ENCODE measurements around the gene OSBPL5. TPM values are rescaled to one million over a fixed set of nuclear protein-coding genes. Genes with fewer than 3 reads are reported as not detected.

Gene OSBPL5
- total RNA-seq, 3 donors from 2014 or later (not counting 1 experiment from before 2014, with no cell fraction given), result 375 to 522 (median 377) TPM

DNA sequence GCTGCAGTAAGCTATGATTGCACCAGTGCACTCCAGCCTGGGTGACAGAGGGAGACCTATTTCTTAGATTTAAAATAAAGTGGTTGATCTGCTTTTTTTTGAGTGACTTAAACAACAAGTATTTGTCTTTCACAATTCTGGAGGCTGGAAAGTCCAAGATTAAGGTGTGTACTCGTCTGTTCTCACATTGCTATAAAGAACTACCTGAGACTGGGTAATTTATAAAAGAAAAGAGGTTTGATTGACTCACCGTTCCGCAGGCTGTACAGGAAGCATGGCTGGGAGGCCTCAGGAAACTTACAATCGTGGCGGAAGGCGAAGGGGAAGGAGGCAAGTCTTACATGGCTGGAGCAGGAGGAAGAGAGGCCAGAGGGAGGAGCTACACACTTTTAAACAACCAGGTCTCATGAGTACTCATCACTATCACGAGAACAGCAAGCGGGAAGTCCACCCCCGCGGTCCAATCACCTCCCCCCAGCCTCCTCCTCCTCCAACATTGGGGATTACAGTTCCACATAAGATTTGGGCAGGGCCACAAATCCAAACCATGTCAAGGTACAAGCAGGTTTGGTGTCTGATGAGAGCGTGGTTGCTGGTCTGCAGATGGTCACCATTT, 19.7 kb upstream of the OSBPL5 start:
- H3K4me3 ChIP-seq (ENCODE audit: low read length), result no peak overlapping the region
- ATAC-seq (no peak), DNase-seq (no peak)
- WGBS (ENCODE audit: insufficient coverage), result 67% methylated on average over 11 of the region's 11 CpGs
- H3K4me1 ChIP-seq (ENCODE audit: control insufficient read depth, insufficient read depth, low read length), result no peaks in the 10 kb centered on the region
- H3K27me3 ChIP-seq (ENCODE audit: control insufficient read depth, insufficient read depth, low read length), result no peaks in the 10 kb centered on the region
- peaks cover 0 to 2% of the 10 kb centered on the region in 2 donors for H3K27me3 Mint-ChIP-seq (ENCODE audit: low read depth in 2 of 2)
- intact Hi-C loops (cut with micrococcal nuclease), result no loop called here
- no peaks in the 10 kb centered on the region for H3K36me3 ChIP-seq (ENCODE audit: control insufficient read depth, insufficient read depth, low read length)
- H3K27ac Mint-ChIP-seq, result no peak overlapping the region
- no peaks in the 10 kb centered on the region for H3K9me3 ChIP-seq (ENCODE audit: control insufficient read depth, insufficient read depth, low read length)
- no peaks in the 10 kb centered on the region for H3K36me3 Mint-ChIP-seq
- H3K9me3 Mint-ChIP-seq, result no peaks in the 10 kb centered on the region
- H3K4me3 Mint-ChIP-seq, result no peak overlapping the region
- H3K27ac ChIP-seq (ENCODE audit: low read length), result no peak overlapping the region
- H3K4me1 Mint-ChIP-seq, result no peaks in the 10 kb centered on the region
- TF ChIP-seq, protein P1, sequence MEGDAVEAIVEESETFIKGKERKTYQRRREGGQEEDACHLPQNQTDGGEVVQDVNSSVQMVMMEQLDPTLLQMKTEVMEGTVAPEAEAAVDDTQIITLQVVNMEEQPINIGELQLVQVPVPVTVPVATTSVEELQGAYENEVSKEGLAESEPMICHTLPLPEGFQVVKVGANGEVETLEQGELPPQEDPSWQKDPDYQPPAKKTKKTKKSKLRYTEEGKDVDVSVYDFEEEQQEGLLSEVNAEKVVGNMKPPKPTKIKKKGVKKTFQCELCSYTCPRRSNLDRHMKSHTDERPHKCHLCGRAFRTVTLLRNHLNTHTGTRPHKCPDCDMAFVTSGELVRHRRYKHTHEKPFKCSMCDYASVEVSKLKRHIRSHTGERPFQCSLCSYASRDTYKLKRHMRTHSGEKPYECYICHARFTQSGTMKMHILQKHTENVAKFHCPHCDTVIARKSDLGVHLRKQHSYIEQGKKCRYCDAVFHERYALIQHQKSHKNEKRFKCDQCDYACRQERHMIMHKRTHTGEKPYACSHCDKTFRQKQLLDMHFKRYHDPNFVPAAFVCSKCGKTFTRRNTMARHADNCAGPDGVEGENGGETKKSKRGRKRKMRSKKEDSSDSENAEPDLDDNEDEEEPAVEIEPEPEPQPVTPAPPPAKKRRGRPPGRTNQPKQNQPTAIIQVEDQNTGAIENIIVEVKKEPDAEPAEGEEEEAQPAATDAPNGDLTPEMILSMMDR (IDR thresholded peaks at IDR 0.05), result no peak

GRCh38 chr11:3183523-3183922, 18.4 kb upstream of the OSBPL5 start:
- Mint-ChIP-seq H3K27me3 (ENCODE audit: low read depth in 2 of 2) (peaks cover 0 to 3% of the 10 kb centered on the region in 2 donors), H3K27ac (no peak overlapping the region), H3K9me3 (no peaks in the 10 kb centered on the region), H3K4me3 (no peak overlapping the region), H3K4me1 (no peaks in the 10 kb centered on the region), H3K36me3 (no peaks in the 10 kb centered on the region)
- TF ChIP-seq, protein P1 (IDR thresholded peaks at IDR 0.05), result no peak
- H3K9me3 ChIP-seq (ENCODE audit: control insufficient read depth, insufficient read depth, low read length), result no peaks in the 10 kb centered on the region
- H3K4me1 ChIP-seq (ENCODE audit: control insufficient read depth, insufficient read depth, low read length), result no peaks in the 10 kb centered on the region
- DNase-seq (no peak), ATAC-seq (no peak)
- no peak overlapping the region for H3K4me3 ChIP-seq (ENCODE audit: low read length)
- no peaks in the 10 kb centered on the region for H3K27me3 ChIP-seq (ENCODE audit: control insufficient read depth, insufficient read depth, low read length)
- H3K36me3 ChIP-seq (ENCODE audit: control insufficient read depth, insufficient read depth, low read length), result no peaks in the 10 kb centered on the region
- H3K27ac ChIP-seq (ENCODE audit: low read length), result no peak overlapping the region
- WGBS (ENCODE audit: insufficient coverage), result 75% methylated on average over 6 of the region's 6 CpGs
- intact Hi-C loops (cut with micrococcal nuclease), result no loop called here

DNA sequence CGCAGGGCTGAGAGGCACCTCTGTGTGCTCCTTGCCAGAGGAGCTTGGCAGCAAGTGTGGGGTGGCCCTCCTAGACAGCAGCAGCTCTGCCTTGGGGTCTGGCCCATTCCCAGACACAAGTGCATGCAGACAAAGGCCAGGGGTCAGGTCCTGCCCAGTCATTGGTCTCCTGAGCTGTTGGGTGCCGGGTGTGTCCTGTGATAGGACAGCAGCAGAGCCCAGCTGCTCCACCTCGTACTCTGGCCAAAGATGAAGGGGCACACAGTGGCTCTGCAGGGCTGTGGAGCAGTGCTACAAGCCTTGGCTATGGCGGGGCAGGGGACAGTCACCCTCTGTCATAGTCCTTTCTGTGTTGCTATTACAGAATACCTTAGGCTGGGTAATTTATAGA, 17.3 kb upstream of the OSBPL5 start:
- Histone ChIP-seq H3K36me3 (ENCODE audit: control insufficient read depth, insufficient read depth, low read length) (no peaks in the 10 kb centered on the region), H3K27ac (ENCODE audit: low read length) (no peak overlapping the region), H3K27me3 (ENCODE audit: control insufficient read depth, insufficient read depth, low read length) (no peaks in the 10 kb centered on the region), H3K4me1 (ENCODE audit: control insufficient read depth, insufficient read depth, low read length) (no peaks in the 10 kb centered on the region), H3K9me3 (ENCODE audit: control insufficient read depth, insufficient read depth, low read length) (no peaks in the 10 kb centered on the region), H3K4me3 (ENCODE audit: low read length) (no peak overlapping the region)
- H3K4me1 Mint-ChIP-seq, result no peaks in the 10 kb centered on the region
- 92% methylated on average over 4 of the region's 4 CpGs for WGBS (ENCODE audit: insufficient coverage)
- intact Hi-C loops (cut with micrococcal nuclease), result no loop called here
- TF ChIP-seq, protein P1 (IDR thresholded peaks at IDR 0.05), result no peak
- H3K27me3 Mint-ChIP-seq (ENCODE audit: low read depth in 2 of 2), result peaks cover 0 to 3% of the 10 kb centered on the region in 2 donors
- H3K27ac Mint-ChIP-seq, result no peak overlapping the region
- H3K36me3 Mint-ChIP-seq, result no peaks in the 10 kb centered on the region
- no peak for ATAC-seq
- no peak for DNase-seq
- no peak overlapping the region for H3K4me3 Mint-ChIP-seq
- H3K9me3 Mint-ChIP-seq, result no peaks in the 10 kb centered on the region
